NB4 (cell line): ENCODE data around the gene MAGI2.

Source experiments
- MYC ChIP-seq: IDR thresholded peaks from 2 replicates; pipeline ENCODE4 v1.6.1; 2011; ENCODE audit warnings: low read depth, low read length
- POLR2A ChIP-seq: IDR thresholded peaks from 2 replicates; pipeline ENCODE4 v1.6.1; 2011; ENCODE audit warnings: mild to moderate bottlenecking; ENCODE audit not compliant: insufficient read length; ENCODE audit errors: extremely low read depth
- TF ChIP-seq, protein P1 (sequence below): IDR thresholded peaks from one replicate; pipeline ENCODE4 v1.5.1; 2012; ENCODE audit warnings: low read depth, low read length
- TF ChIP-seq, protein P2 (sequence below): IDR thresholded peaks from 2 replicates; pipeline ENCODE4 v1.6.1; 2011; ENCODE audit warnings: low read depth, low read length

DNA sequence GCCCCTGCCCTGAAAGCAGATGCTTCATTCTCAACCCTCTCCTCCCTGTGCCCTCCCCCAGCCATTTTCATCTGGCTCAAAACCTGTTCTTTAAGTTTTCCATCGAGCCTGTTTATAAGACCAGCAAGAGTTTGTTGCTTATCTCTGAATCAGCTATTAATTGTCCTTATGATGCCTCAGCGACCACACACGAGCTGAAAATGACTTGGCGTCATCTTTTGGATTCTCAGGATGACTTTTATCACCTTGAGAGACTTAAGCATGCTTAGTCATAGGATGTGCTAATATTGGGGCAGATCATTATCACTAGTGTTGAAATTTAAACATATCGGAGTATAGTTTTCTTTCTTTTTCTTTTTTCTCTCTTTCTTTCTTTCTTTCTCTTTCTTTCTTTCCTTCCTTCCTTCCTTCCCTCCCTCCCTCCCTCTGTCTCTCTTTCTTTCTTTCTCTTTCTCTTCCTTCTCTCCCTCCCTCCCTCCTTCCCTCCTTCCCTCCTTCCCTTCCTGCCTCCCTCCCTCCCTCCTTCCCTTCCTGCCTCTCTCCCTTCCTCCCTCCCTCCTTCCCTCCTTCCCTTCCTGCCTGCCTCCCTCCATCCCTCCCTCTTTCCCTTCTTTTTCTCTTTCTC is 1470.4 kb downstream of the MAGI2 start:
- TF ChIP-seq, protein P1, sequence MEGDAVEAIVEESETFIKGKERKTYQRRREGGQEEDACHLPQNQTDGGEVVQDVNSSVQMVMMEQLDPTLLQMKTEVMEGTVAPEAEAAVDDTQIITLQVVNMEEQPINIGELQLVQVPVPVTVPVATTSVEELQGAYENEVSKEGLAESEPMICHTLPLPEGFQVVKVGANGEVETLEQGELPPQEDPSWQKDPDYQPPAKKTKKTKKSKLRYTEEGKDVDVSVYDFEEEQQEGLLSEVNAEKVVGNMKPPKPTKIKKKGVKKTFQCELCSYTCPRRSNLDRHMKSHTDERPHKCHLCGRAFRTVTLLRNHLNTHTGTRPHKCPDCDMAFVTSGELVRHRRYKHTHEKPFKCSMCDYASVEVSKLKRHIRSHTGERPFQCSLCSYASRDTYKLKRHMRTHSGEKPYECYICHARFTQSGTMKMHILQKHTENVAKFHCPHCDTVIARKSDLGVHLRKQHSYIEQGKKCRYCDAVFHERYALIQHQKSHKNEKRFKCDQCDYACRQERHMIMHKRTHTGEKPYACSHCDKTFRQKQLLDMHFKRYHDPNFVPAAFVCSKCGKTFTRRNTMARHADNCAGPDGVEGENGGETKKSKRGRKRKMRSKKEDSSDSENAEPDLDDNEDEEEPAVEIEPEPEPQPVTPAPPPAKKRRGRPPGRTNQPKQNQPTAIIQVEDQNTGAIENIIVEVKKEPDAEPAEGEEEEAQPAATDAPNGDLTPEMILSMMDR, result no peak
- TF ChIP-seq POLR2A, result no peak
- TF ChIP-seq, protein P2, sequence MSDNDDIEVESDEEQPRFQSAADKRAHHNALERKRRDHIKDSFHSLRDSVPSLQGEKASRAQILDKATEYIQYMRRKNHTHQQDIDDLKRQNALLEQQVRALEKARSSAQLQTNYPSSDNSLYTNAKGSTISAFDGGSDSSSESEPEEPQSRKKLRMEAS, result no peak
- no peak for TF ChIP-seq MYC
